ENCODE data around the gene ST3GAL4. TPM values are rescaled to one million over a fixed set of nuclear protein-coding genes. Genes with fewer than 3 reads are reported as not detected.

The ST3GAL4 gene
- polyA plus RNA-seq, 1 of the 3 experiments (the other 2 are of a cell fraction): 32.0 TPM

DNA sequence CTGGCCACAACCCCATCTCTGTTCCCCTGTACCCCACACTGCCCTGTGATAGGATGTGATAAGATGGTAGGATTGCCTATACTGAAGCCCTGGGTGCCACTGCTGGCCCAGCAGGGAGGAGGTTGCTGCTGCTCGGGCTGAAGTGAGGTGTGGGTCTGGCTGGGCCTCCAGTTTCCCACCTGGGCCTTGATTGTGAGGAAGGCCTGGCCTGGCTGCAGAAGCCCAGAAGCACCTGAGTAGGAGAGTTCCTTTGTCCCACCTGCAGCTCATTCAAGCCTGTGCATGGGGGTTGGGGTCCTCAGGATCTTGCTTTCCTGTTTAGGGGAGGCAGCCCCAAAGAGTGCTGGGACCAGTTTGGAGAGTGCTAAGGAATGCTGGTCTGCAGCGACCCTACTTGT is 3.3 kb downstream of the ST3GAL4 start:
- Histone ChIP-seq H3F3A (replicated peaks; ENCODE audit: insufficient read depth) (no peaks in the 10 kb centered on the region), H3K4me1 (ENCODE audit: control insufficient read depth in 1 of 2, insufficient read depth in 2 of 2, low read depth in 1 of 2, low read length in 1 of 2) (peaks cover 20 to 42% of the 10 kb centered on the region in 2 experiments; a peak in 2 of 4 replicates), H3K4me3 (ENCODE audit: low read depth in 2 of 2, low read length in 1 of 2) (no peak overlapping the region), H3K36me3 (replicated peaks in 1 of 2; ENCODE audit: control insufficient read depth in 1 of 2, insufficient read depth in 2 of 2, low read length in 1 of 2) (no peaks in the 10 kb centered on the region), H4K20me1 (ENCODE audit: insufficient read depth) (no peaks in the 10 kb centered on the region), H3K79me2 (ENCODE audit: insufficient read depth) (peaks cover 65% of the 10 kb centered on the region), H3K27me3 (ENCODE audit: insufficient read depth) (no peaks in the 10 kb centered on the region), H3K9ac (no peak overlapping the region), H3K27ac (ENCODE audit: low read depth in 2 of 2, low read length in 1 of 2) (no peak overlapping the region), H3K9me3 (no peaks in the 10 kb centered on the region), H3K4me2 (no peak overlapping the region), H2AFZ (ENCODE audit: low read depth) (no peak overlapping the region), H3K9me2 (no peaks in the 10 kb centered on the region)
- TF ChIP-seq TCF12 (IDR thresholded peaks at IDR 0.05): no peak
- TF ChIP-seq YY1 (IDR thresholded peaks at IDR 0.05; ENCODE audit: low read depth): no peak
- TF ChIP-seq RXRA (IDR thresholded peaks at IDR 0.05; ENCODE audit: borderline replicate concordance, low read depth): no peak
- TF ChIP-seq, protein P1, sequence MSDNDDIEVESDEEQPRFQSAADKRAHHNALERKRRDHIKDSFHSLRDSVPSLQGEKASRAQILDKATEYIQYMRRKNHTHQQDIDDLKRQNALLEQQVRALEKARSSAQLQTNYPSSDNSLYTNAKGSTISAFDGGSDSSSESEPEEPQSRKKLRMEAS (IDR thresholded peaks at IDR 0.05; ENCODE audit: low read depth): no peak
- TF ChIP-seq TEAD4 (IDR thresholded peaks at IDR 0.05; ENCODE audit: borderline replicate concordance, insufficient read depth): no peak
- ChIA-PET CTCF (interaction anchor here (1.0 to 2.4 kb wide), 4 partner anchors 40 to 82 kb away, joined by 3 to 9 read pairs (median 4); no protein-coding TSS in a partner anchor), POLR2A (interaction anchor here (1.4 kb wide), 1 partner anchor 55 kb away, joined by 3 read pairs; the partner anchor contains the start of gene DCPS)
- DNase-seq: no peak
- 89% methylated on average over 1 of the region's 2 CpGs for WGBS (ENCODE audit: low lambda C conversion rate)

DNA sequence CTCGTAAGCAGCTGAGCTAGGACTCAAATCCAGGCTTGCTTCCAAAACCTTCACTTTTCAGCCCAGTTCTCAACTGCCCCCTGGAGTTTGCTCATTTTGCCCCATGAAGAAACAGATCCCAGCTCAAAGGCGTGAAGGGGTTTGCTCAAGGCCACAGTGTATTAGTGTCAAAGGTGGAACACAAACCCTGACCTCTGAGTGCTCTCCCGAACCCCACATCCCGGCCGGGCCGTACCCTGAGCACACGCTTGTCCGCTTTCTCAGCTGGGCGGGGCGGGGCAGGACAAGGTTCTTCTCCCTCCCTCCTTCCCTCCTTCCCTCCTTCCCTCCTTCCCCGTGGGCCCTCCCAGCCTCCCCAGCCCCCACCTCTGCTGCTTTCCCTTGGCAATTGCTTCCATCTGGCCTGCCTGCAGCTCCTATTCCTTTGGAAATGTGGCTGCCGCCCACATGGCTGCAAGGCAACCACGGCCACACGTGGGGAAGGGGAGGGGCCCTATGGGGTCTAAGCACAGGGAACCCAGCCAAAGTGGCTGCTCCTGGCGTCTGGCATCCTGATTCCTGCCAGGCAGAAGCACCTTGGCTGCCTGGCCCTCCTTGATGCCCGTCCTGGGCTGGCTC is 4.1 kb downstream of the ST3GAL4 start:
- H3K4me3 ChIP-seq (ENCODE audit: low read depth in 2 of 2, low read length in 1 of 2): no peak overlapping the region
- no peaks in the 10 kb centered on the region for H3K36me3 ChIP-seq (replicated peaks in 1 of 2; ENCODE audit: control insufficient read depth in 1 of 2, insufficient read depth in 2 of 2, low read length in 1 of 2)
- H3K9ac ChIP-seq: no peak overlapping the region
- no peaks in the 10 kb centered on the region for H3K9me3 ChIP-seq
- H3K4me1 ChIP-seq (ENCODE audit: control insufficient read depth in 1 of 2, insufficient read depth in 2 of 2, low read depth in 1 of 2, low read length in 1 of 2): peaks cover 16 to 39% of the 10 kb centered on the region in 2 experiments; a peak in 2 of 4 replicates
- WGBS (ENCODE audit: low lambda C conversion rate): 65% methylated on average over 16 of the region's 16 CpGs
- H2AFZ ChIP-seq (ENCODE audit: low read depth): no peak overlapping the region
- ChIA-PET POLR2A (interaction anchor here (1.4 kb wide), 1 partner anchor 56 kb away, joined by 3 read pairs; the partner anchor contains the start of gene DCPS), CTCF (interaction anchor here (0.7 to 1.3 kb wide), 4 partner anchors 41 to 398 kb away, joined by 3 to 4 read pairs (median 3); no protein-coding TSS in a partner anchor)
- DNase-seq: peak; percentile 86
- peak overlapping the region; percentile 50; the same call in 1 of the 2 replicates for H3K4me2 ChIP-seq
- no peaks in the 10 kb centered on the region for H4K20me1 ChIP-seq (ENCODE audit: insufficient read depth)
- no peaks in the 10 kb centered on the region for H3K27me3 ChIP-seq (ENCODE audit: insufficient read depth)
- H3K9me2 ChIP-seq: no peaks in the 10 kb centered on the region
- no peaks in the 10 kb centered on the region for H3F3A ChIP-seq (replicated peaks; ENCODE audit: insufficient read depth)
- peak overlapping the region in 1 of 2 experiments; percentile 58; a peak in 2 of 4 replicates for H3K27ac ChIP-seq (ENCODE audit: low read depth in 2 of 2, low read length in 1 of 2)
- peaks cover 57% of the 10 kb centered on the region for H3K79me2 ChIP-seq (ENCODE audit: insufficient read depth)
- TF ChIP-seq, protein P2, sequence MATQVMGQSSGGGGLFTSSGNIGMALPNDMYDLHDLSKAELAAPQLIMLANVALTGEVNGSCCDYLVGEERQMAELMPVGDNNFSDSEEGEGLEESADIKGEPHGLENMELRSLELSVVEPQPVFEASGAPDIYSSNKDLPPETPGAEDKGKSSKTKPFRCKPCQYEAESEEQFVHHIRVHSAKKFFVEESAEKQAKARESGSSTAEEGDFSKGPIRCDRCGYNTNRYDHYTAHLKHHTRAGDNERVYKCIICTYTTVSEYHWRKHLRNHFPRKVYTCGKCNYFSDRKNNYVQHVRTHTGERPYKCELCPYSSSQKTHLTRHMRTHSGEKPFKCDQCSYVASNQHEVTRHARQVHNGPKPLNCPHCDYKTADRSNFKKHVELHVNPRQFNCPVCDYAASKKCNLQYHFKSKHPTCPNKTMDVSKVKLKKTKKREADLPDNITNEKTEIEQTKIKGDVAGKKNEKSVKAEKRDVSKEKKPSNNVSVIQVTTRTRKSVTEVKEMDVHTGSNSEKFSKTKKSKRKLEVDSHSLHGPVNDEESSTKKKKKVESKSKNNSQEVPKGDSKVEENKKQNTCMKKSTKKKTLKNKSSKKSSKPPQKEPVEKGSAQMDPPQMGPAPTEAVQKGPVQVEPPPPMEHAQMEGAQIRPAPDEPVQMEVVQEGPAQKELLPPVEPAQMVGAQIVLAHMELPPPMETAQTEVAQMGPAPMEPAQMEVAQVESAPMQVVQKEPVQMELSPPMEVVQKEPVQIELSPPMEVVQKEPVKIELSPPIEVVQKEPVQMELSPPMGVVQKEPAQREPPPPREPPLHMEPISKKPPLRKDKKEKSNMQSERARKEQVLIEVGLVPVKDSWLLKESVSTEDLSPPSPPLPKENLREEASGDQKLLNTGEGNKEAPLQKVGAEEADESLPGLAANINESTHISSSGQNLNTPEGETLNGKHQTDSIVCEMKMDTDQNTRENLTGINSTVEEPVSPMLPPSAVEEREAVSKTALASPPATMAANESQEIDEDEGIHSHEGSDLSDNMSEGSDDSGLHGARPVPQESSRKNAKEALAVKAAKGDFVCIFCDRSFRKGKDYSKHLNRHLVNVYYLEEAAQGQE (IDR thresholded peaks at IDR 0.05; ENCODE audit: low read depth, low read length): no peak
- TF ChIP-seq FOXM1 (IDR thresholded peaks at IDR 0.05; ENCODE audit: low read depth) (no peak), GABPA (IDR thresholded peaks at IDR 0.05; ENCODE audit: low read depth) (no peak), MEF2A (IDR thresholded peaks at IDR 0.05; ENCODE audit: borderline replicate concordance, low read depth) (no peak), MXI1 (IDR thresholded peaks at IDR 0.05; ENCODE audit: low read depth, low read length) (peak; percentile 92), FOSL2 (IDR thresholded peaks at IDR 0.05; ENCODE audit: borderline replicate concordance, low read depth) (no peak), EP300 (IDR thresholded peaks at IDR 0.05; ENCODE audit: borderline replicate concordance in 1 of 2, low read depth in 1 of 2, low read length in 1 of 2) (peak in 1 of 2 experiments; percentile 29; a peak in 1 of 4 replicates), GATA2 (CRISPR knock-in tag; IDR thresholded peaks at IDR 0.05) (0 out of 2 replicates have a peak, but pooled peaks have one; percentile 15), TCF12 (IDR thresholded peaks at IDR 0.05) (peak; percentile 85)
- TF ChIP-seq, protein P3, sequence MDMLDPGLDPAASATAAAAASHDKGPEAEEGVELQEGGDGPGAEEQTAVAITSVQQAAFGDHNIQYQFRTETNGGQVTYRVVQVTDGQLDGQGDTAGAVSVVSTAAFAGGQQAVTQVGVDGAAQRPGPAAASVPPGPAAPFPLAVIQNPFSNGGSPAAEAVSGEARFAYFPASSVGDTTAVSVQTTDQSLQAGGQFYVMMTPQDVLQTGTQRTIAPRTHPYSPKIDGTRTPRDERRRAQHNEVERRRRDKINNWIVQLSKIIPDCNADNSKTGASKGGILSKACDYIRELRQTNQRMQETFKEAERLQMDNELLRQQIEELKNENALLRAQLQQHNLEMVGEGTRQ (IDR thresholded peaks at IDR 0.05; ENCODE audit: borderline replicate concordance, low read depth, low read length): no peak
- TF ChIP-seq, protein P4, sequence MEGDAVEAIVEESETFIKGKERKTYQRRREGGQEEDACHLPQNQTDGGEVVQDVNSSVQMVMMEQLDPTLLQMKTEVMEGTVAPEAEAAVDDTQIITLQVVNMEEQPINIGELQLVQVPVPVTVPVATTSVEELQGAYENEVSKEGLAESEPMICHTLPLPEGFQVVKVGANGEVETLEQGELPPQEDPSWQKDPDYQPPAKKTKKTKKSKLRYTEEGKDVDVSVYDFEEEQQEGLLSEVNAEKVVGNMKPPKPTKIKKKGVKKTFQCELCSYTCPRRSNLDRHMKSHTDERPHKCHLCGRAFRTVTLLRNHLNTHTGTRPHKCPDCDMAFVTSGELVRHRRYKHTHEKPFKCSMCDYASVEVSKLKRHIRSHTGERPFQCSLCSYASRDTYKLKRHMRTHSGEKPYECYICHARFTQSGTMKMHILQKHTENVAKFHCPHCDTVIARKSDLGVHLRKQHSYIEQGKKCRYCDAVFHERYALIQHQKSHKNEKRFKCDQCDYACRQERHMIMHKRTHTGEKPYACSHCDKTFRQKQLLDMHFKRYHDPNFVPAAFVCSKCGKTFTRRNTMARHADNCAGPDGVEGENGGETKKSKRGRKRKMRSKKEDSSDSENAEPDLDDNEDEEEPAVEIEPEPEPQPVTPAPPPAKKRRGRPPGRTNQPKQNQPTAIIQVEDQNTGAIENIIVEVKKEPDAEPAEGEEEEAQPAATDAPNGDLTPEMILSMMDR (IDR thresholded peaks at IDR 0.05): peak; percentile 19; the same call in 1 of the 2 replicates
- TF ChIP-seq, protein P5, sequence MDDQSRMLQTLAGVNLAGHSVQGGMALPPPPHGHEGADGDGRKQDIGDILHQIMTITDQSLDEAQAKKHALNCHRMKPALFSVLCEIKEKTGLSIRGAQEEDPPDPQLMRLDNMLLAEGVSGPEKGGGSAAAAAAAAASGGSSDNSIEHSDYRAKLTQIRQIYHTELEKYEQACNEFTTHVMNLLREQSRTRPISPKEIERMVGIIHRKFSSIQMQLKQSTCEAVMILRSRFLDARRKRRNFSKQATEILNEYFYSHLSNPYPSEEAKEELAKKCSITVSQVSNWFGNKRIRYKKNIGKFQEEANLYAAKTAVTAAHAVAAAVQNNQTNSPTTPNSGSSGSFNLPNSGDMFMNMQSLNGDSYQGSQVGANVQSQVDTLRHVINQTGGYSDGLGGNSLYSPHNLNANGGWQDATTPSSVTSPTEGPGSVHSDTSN (IDR thresholded peaks at IDR 0.05): no peak
- TF ChIP-seq, protein P6, sequence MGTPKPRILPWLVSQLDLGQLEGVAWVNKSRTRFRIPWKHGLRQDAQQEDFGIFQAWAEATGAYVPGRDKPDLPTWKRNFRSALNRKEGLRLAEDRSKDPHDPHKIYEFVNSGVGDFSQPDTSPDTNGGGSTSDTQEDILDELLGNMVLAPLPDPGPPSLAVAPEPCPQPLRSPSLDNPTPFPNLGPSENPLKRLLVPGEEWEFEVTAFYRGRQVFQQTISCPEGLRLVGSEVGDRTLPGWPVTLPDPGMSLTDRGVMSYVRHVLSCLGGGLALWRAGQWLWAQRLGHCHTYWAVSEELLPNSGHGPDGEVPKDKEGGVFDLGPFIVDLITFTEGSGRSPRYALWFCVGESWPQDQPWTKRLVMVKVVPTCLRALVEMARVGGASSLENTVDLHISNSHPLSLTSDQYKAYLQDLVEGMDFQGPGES (IDR thresholded peaks at IDR 0.05; ENCODE audit: low read depth, low read length): no peak
